ENCODE results near the gene AGPS. TPM values are rescaled to one million over a fixed set of nuclear protein-coding genes. Genes with fewer than 3 reads are reported as not detected.

The AGPS gene
- total and polyA plus RNA-seq, 4 donors, result 6.3 to 46.9 (median 18.3) TPM

DNA sequence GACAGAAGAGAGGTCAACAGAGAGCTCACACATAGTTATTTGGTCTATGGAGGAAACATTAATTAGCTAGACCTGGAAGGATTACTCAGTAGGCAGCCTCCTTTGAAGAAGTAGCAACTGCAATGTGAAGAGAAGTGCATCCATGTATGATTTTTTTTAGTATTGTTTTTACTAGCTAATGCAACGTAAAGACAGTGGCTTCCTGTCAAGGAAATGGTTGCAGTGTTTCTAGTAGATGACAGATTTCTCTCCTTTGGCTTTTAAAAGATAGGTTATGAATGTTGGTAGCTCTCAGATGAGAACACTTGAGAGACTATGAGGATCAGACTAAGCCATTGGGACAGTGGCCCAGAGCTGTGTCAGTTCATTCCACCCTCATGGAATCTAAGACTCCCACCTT is 175.8 kb downstream of the AGPS start:
- WGBS, result 54% methylated on average over 1 of the region's 1 CpG
- Histone ChIP-seq H3K4me3 (ENCODE audit: low read depth in 1 of 3, low read length in 3 of 3) (no peak overlapping the region), H3K9me3 (ENCODE audit: control insufficient read depth in 4 of 4, low read length in 3 of 4) (no peaks in the 10 kb centered on the region), H3K4me1 (ENCODE audit: control insufficient read depth in 4 of 4, insufficient read depth in 4 of 4, low read length in 3 of 4) (no peaks in the 10 kb centered on the region), H3K9ac (ENCODE audit: low read depth in 1 of 2, low read length in 2 of 2) (no peak overlapping the region), H3K36me3 (ENCODE audit: control insufficient read depth in 4 of 4, insufficient read depth in 3 of 4, low read depth in 1 of 4, low read length in 3 of 4) (no peaks in the 10 kb centered on the region), H3K27me3 (ENCODE audit: control insufficient read depth in 4 of 4, insufficient read depth in 4 of 4, low read length in 3 of 4) (no peaks in the 10 kb centered on the region), H3K27ac (ENCODE audit: low read depth in 1 of 2, low read length in 2 of 2) (no peak overlapping the region)
- TF ChIP-seq, protein P1, sequence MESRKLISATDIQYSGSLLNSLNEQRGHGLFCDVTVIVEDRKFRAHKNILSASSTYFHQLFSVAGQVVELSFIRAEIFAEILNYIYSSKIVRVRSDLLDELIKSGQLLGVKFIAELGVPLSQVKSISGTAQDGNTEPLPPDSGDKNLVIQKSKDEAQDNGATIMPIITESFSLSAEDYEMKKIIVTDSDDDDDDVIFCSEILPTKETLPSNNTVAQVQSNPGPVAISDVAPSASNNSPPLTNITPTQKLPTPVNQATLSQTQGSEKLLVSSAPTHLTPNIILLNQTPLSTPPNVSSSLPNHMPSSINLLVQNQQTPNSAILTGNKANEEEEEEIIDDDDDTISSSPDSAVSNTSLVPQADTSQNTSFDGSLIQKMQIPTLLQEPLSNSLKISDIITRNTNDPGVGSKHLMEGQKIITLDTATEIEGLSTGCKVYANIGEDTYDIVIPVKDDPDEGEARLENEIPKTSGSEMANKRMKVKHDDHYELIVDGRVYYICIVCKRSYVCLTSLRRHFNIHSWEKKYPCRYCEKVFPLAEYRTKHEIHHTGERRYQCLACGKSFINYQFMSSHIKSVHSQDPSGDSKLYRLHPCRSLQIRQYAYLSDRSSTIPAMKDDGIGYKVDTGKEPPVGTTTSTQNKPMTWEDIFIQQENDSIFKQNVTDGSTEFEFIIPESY (IDR thresholded peaks at IDR 0.05), result no peak
- TF ChIP-seq HNF4G (IDR thresholded peaks at IDR 0.05), result no peak
- no peak for TF ChIP-seq FOXA2 (IDR thresholded peaks at IDR 0.05)
- no peak for TF ChIP-seq YY1 (IDR thresholded peaks at IDR 0.05)
- TF ChIP-seq RXRA (IDR thresholded peaks at IDR 0.05), result no peak
- TF ChIP-seq, protein P2, sequence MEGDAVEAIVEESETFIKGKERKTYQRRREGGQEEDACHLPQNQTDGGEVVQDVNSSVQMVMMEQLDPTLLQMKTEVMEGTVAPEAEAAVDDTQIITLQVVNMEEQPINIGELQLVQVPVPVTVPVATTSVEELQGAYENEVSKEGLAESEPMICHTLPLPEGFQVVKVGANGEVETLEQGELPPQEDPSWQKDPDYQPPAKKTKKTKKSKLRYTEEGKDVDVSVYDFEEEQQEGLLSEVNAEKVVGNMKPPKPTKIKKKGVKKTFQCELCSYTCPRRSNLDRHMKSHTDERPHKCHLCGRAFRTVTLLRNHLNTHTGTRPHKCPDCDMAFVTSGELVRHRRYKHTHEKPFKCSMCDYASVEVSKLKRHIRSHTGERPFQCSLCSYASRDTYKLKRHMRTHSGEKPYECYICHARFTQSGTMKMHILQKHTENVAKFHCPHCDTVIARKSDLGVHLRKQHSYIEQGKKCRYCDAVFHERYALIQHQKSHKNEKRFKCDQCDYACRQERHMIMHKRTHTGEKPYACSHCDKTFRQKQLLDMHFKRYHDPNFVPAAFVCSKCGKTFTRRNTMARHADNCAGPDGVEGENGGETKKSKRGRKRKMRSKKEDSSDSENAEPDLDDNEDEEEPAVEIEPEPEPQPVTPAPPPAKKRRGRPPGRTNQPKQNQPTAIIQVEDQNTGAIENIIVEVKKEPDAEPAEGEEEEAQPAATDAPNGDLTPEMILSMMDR (IDR thresholded peaks at IDR 0.05; ENCODE audit: low read depth, low read length, missing input control), result no peak
- TF ChIP-seq, protein P3, sequence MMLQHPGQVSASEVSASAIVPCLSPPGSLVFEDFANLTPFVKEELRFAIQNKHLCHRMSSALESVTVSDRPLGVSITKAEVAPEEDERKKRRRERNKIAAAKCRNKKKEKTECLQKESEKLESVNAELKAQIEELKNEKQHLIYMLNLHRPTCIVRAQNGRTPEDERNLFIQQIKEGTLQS (IDR thresholded peaks at IDR 0.05), result no peak
- DNase-seq (ENCODE audit: low spot score), result no peak

DNA sequence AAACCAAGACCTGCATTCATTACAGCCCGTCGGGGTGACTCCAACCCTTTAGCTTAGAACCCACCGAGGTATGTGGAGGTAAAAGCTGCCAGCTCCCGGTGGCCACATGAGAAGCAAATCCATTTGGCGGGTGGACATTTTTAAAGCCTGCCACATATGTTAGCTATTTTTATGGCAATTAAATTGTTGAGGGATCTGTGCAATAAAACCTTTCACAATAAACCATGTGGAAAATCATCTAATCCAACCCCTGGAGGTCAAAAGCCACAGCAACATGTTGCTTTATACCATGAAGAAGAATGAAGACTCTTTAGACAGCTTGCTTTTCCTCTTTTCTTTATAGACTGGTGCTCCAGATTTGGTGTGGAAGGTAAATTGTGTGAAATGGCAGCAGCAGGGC is 176.3 kb downstream of the AGPS start:
- no peak for TF ChIP-seq GABPA (IDR thresholded peaks at IDR 0.05 in 1 of 2, conservative IDR thresholded peaks at IDR 0.05 in 1 of 2)
- TF ChIP-seq TAF1 (conservative IDR thresholded peaks at IDR 0.05), result no peak
- TF ChIP-seq, protein P3 (IDR thresholded peaks at IDR 0.05), result no peak
- no peak for TF ChIP-seq RXRA (IDR thresholded peaks at IDR 0.05)
- TF ChIP-seq HNF4G (IDR thresholded peaks at IDR 0.05), result no peak
- no peak for TF ChIP-seq JUND (IDR thresholded peaks at IDR 0.05)
- TF ChIP-seq, protein P4, sequence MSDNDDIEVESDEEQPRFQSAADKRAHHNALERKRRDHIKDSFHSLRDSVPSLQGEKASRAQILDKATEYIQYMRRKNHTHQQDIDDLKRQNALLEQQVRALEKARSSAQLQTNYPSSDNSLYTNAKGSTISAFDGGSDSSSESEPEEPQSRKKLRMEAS (IDR thresholded peaks at IDR 0.05), result no peak
- Histone ChIP-seq H3K36me3 (ENCODE audit: control insufficient read depth in 4 of 4, insufficient read depth in 3 of 4, low read depth in 1 of 4, low read length in 3 of 4) (no peaks in the 10 kb centered on the region), H3K27ac (ENCODE audit: low read depth in 1 of 2, low read length in 2 of 2) (no peak overlapping the region), H3K27me3 (ENCODE audit: control insufficient read depth in 4 of 4, insufficient read depth in 4 of 4, low read length in 3 of 4) (no peaks in the 10 kb centered on the region), H3K9me3 (ENCODE audit: control insufficient read depth in 4 of 4, low read length in 3 of 4) (no peaks in the 10 kb centered on the region), H3K4me1 (ENCODE audit: control insufficient read depth in 4 of 4, insufficient read depth in 4 of 4, low read length in 3 of 4) (no peaks in the 10 kb centered on the region), H3K4me3 (ENCODE audit: low read depth in 1 of 3, low read length in 3 of 3) (no peak overlapping the region), H3K9ac (ENCODE audit: low read depth in 1 of 2, low read length in 2 of 2) (no peak overlapping the region)
- DNase-seq (ENCODE audit: low spot score), result no peak
- WGBS, result 98% methylated on average over 5 of the region's 5 CpGs

DNA sequence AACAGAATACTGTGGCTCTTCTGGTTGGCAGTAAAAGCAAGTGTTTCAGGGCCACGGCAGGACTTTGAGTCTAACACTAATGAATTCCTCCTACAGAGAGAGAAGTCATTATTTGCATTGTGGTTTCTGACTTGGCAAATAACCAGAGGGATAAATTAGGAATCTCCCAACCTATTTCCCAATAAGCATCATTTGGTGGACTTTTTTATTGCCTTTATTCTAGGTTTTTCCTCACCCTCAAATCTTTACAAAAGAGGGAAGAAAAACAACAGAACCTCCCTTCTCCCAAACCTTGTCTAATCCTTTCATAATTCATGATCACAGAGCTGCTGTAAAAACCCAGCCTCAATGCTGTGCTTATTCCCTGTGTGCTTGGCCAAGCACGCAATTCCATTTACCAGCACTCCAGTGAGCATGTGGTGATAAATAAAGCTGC is 179.7 kb downstream of the AGPS start:
- 60% methylated on average over 2 of the region's 2 CpGs for WGBS
- TF ChIP-seq SP1 (IDR thresholded peaks at IDR 0.05) (peak; percentile 16), GABPA (IDR thresholded peaks at IDR 0.05 in 1 of 2, conservative IDR thresholded peaks at IDR 0.05 in 1 of 2) (no peak), HNF4A (conservative IDR thresholded peaks at IDR 0.05) (peak in 1 of 2 donors; percentile 39), NR2F2 (IDR thresholded peaks at IDR 0.05) (no peak), FOXA1 (IDR thresholded peaks at IDR 0.05) (no peak)
- Histone ChIP-seq H3K36me3 (ENCODE audit: control insufficient read depth in 4 of 4, insufficient read depth in 3 of 4, low read depth in 1 of 4, low read length in 3 of 4) (no peaks in the 10 kb centered on the region), H3K27me3 (ENCODE audit: control insufficient read depth in 4 of 4, insufficient read depth in 4 of 4, low read length in 3 of 4) (no peaks in the 10 kb centered on the region), H3K4me3 (ENCODE audit: low read depth in 1 of 3, low read length in 3 of 3) (no peak overlapping the region), H3K27ac (ENCODE audit: low read depth in 1 of 2, low read length in 2 of 2) (no peak overlapping the region), H3K9ac (ENCODE audit: low read depth in 1 of 2, low read length in 2 of 2) (no peak overlapping the region), H3K9me3 (ENCODE audit: control insufficient read depth in 4 of 4, low read length in 3 of 4) (no peaks in the 10 kb centered on the region), H3K4me1 (ENCODE audit: control insufficient read depth in 4 of 4, insufficient read depth in 4 of 4, low read length in 3 of 4) (no peaks in the 10 kb centered on the region)
- no peak for DNase-seq (ENCODE audit: low spot score)
